ENCODE results near the gene FASLG.

FASLG gene

GRCh38 chr1:172711558-172711957 is 52.7 kb downstream of the FASLG start:
- Histone ChIP-seq H4K20me1 (ENCODE audit: insufficient read depth) (no peaks in the 10 kb centered on the region), H3K4me2 (no peak overlapping the region), H3K27ac (no peak overlapping the region), H3K79me2 (ENCODE audit: insufficient read depth, low read depth) (no peaks in the 10 kb centered on the region), H2AFZ (ENCODE audit: low read depth) (no peak overlapping the region), H3K4me1 (ENCODE audit: low read depth, poor library complexity, severe bottlenecking) (no peaks in the 10 kb centered on the region), H3K4me3 (IDR thresholded peaks at IDR 0.05; ENCODE audit: insufficient read depth, low read depth, low read length) (no peak overlapping the region), H3K9ac (no peak overlapping the region), H3K36me3 (ENCODE audit: insufficient read depth) (no peaks in the 10 kb centered on the region), H3K27me3 (ENCODE audit: insufficient read depth, low read depth) (no peaks in the 10 kb centered on the region)
- no peak for TF ChIP-seq CTCF (conservative IDR thresholded peaks at IDR 0.05; ENCODE audit: low read depth, low read length)

- H3K27me3 ChIP-seq (ENCODE audit: insufficient read depth, low read depth) = no peaks in the 10 kb centered on the region
- no peak overlapping the region for H3K4me3 ChIP-seq (IDR thresholded peaks at IDR 0.05; ENCODE audit: insufficient read depth, low read depth, low read length)
- no peaks in the 10 kb centered on the region for H3K4me1 ChIP-seq (ENCODE audit: low read depth, poor library complexity, severe bottlenecking)
- H4K20me1 ChIP-seq (ENCODE audit: insufficient read depth) = no peaks in the 10 kb centered on the region
- no peak overlapping the region for H3K27ac ChIP-seq
- no peak overlapping the region for H2AFZ ChIP-seq (ENCODE audit: low read depth)
- no peak overlapping the region for H3K9ac ChIP-seq
- no peaks in the 10 kb centered on the region for H3K36me3 ChIP-seq (ENCODE audit: insufficient read depth)
- H3K79me2 ChIP-seq (ENCODE audit: insufficient read depth, low read depth) = no peaks in the 10 kb centered on the region
- H3K4me2 ChIP-seq = no peak overlapping the region
- no peak for TF ChIP-seq CTCF (conservative IDR thresholded peaks at IDR 0.05; ENCODE audit: low read depth, low read length)
Observed at GRCh38 chr1:172713466-172713865, 54.6 kb downstream of the FASLG start.

All from KMS-11 (cell line).